HFFc6 (cell line): ENCODE results near the gene ADGRV1. TPM values are rescaled to one million over a fixed set of nuclear protein-coding genes. Genes with fewer than 3 reads are reported as not detected.
"Not testable (repeated sequence)": the region's sequence is repeated elsewhere in the genome, so short reads cannot be mapped to it uniquely, and the experiment has no call there.

Experiments
- DNase-seq: peaks from one replicate; pipeline ENCODE4 v3.0.0-alpha.2; 2018
- H3K27ac Mint-ChIP-seq: 2 replicates; pipeline ENCODE4 v1.8.0; 2020; ENCODE audit warnings: mild to moderate bottlenecking, mixed read lengths
- H3K27me3 Mint-ChIP-seq: 2 replicates; pipeline ENCODE4 v1.8.0; 2021; ENCODE audit warnings: mild to moderate bottlenecking, moderate library complexity, mixed read lengths; ENCODE audit not compliant: insufficient read depth
- H3K36me3 Mint-ChIP-seq: 2 replicates; pipeline ENCODE4 v1.8.0; 2021; ENCODE audit warnings: low read depth, mixed read lengths
- H3K4me1 Mint-ChIP-seq: 2 replicates; pipeline ENCODE4 v1.8.0; 2020; ENCODE audit warnings: low read depth, mixed read lengths
- H3K4me3 Mint-ChIP-seq: 2 replicates; pipeline ENCODE4 v1.8.0; 2020; ENCODE audit warnings: mild to moderate bottlenecking, moderate library complexity, mixed read lengths
- H3K9me3 Mint-ChIP-seq: 2 replicates; pipeline ENCODE4 v1.8.0; 2020; ENCODE audit warnings: mild to moderate bottlenecking, mixed read lengths
- total RNA-seq, 6 experiments: library from RNA; stranded (reverse); fragmentation: NEBNext Ultra II Directional; extraction: Animal tissue kit (Norgen Biotek cat#: 25700); gene quantifications; 2 replicates in 1 of 6; 3 replicates in 5 of 6; pipeline ENCODE4 v1.2.3, GENCODE V29; 2021
- TF ChIP-seq, protein P1 (sequence below): fragments of 200-600 bp; sonication (generic); IDR thresholded peaks from 2 replicates; pipeline ENCODE4 v1.5.0; 2021; ENCODE audit warnings: antibody characterized with exemption, mild to moderate bottlenecking

Gene ADGRV1
- total RNA-seq, 6 experiments from 2014 or later: not detected

DNA sequence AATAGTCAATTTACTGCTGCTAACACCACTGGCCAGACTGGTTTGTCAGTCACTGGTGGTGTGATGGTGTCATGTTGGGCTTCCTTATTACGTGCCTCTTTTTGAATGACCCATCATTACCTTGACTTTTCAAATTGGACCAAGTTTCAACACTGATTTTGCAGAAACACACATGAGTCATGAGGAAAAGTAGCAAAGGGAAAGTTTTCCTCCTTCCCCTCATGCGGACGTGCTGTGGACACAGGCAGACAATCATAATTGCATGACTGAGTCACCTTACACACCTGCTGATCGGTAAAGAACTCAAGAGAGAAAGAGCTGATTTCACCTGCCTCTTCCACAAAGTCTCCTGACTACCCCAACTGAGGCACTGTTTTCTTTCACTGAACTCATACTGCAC, 500.0 kb downstream of the ADGRV1 start:
- Mint-ChIP-seq H3K27me3 (peaks cover 7% of the 10 kb centered on the region; the same call in 1 of the 2 replicates), H3K27ac (no peak overlapping the region), H3K4me1 (peaks cover 6% of the 10 kb centered on the region), H3K4me3 (no peak overlapping the region), H3K36me3 (no peaks in the 10 kb centered on the region), H3K9me3 (no peaks in the 10 kb centered on the region)
- TF ChIP-seq, protein P1, sequence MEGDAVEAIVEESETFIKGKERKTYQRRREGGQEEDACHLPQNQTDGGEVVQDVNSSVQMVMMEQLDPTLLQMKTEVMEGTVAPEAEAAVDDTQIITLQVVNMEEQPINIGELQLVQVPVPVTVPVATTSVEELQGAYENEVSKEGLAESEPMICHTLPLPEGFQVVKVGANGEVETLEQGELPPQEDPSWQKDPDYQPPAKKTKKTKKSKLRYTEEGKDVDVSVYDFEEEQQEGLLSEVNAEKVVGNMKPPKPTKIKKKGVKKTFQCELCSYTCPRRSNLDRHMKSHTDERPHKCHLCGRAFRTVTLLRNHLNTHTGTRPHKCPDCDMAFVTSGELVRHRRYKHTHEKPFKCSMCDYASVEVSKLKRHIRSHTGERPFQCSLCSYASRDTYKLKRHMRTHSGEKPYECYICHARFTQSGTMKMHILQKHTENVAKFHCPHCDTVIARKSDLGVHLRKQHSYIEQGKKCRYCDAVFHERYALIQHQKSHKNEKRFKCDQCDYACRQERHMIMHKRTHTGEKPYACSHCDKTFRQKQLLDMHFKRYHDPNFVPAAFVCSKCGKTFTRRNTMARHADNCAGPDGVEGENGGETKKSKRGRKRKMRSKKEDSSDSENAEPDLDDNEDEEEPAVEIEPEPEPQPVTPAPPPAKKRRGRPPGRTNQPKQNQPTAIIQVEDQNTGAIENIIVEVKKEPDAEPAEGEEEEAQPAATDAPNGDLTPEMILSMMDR: no peak
- no peak for DNase-seq

DNA sequence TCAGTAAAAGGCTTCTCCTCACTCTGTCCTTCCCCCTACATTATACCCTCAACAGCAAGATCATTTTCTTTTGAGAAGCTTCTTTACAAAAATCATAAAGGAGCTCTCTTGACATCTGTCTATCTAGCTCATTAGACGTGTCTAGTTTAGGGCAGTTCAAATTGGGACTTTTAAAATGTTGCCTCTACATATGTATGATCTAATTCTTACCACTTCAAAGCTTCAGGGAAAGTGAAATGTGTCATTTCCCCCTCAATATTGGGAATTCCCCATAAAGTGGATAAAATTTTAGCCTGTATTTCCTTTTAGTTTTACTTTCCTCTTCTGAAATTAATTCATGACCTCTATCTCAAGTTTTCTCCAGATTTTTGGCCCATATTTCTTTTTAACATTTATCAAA, 500.8 kb downstream of the ADGRV1 start:
- DNase-seq: no peak
- Mint-ChIP-seq H3K36me3 (no peaks in the 10 kb centered on the region), H3K4me1 (peaks cover 7% of the 10 kb centered on the region), H3K27me3 (peaks cover 7% of the 10 kb centered on the region; the same call in 1 of the 2 replicates), H3K9me3 (no peaks in the 10 kb centered on the region), H3K27ac (no peak overlapping the region), H3K4me3 (no peak overlapping the region)
- TF ChIP-seq, protein P1: no peak

DNA sequence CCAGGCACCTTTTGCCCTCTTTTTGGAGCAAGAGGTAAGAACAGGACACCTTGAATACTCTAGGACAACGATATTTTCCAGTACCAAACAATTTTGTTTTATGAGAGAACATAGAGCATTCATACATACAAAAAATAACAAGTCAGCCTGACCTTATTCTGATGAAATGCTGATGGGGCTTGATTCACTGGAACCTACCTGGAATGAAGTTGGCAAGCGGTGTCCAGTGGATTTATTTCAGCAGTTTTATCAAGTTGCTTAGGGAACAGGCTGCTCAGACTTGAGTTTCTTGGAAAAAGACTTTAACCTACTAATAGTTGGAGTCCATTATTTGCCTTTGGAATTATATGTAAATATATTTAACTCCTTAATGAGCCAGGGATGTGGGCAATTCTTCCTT, 502.5 kb downstream of the ADGRV1 start:
- Mint-ChIP-seq H3K27me3 (peaks cover 7% of the 10 kb centered on the region; the same call in 1 of the 2 replicates), H3K4me3 (no peak overlapping the region), H3K4me1 (peaks cover 7% of the 10 kb centered on the region), H3K9me3 (no peaks in the 10 kb centered on the region), H3K27ac (no peak overlapping the region), H3K36me3 (no peaks in the 10 kb centered on the region)
- DNase-seq: no peak
- TF ChIP-seq, protein P1: no peak

DNA sequence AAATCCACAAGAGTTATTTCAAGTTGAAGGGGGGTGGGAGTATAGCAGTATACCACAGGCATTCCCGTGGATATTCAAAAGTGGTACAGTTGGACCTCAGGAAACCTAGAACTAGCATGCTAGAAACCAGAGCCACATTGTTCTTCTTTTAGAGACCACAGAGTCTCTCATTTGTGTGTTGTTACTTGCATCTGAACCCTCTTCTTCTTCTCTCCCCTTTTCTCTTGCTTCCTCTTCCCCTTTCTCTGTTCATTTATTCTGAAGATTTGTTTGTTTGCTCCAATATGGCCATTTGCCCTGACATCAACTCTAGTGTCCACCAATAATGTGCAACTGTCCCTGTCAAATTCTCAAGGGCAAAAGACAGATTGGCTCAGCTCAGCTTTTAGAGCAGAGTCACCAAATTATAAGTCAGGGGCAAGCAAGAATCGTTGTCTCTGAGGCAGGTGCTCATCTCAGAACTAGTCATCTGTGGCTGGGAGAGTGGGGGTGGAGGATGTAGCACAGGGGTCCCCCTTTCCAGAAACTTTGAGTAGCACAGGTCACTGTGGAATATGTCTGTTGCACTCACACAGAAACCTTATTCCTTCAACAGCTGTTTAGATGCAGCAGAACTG, 503.5 kb downstream of the ADGRV1 start:
- no peaks in the 10 kb centered on the region for H3K36me3 Mint-ChIP-seq
- H3K27me3 Mint-ChIP-seq: peaks cover 12% of the 10 kb centered on the region; the same call in 1 of the 2 replicates
- no peak overlapping the region for H3K4me3 Mint-ChIP-seq
- H3K27ac Mint-ChIP-seq: no peak overlapping the region
- TF ChIP-seq, protein P1: no peak
- DNase-seq: no peak
- H3K4me1 Mint-ChIP-seq: peaks cover 7% of the 10 kb centered on the region
- H3K9me3 Mint-ChIP-seq: no peaks in the 10 kb centered on the region

DNA sequence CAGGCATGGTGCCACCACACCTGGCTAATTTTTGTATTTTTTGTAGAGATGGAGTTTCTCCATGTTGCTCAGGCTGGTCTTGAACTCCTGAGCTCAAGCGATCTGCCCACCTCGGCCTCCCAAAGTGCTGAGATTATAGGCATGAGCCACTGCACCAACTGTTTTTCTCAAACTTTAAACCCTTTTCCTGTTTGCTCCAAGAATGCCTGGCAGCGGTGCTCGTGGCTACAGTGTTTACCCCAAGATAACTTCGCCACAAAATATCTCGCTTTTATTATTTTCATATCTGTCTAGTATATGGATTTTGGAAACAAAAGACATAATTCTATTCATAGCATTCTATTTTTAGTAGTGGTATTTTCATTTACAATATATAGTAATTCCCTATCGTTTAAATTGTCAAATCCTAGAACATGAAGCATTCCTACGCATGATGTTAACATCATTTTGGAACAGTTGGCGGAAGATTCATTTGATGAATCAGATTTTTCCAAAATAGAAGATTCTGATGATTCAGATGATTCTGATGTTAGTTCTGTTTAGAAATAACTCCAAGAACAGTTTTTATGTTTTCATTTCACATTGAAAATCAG, 504.6 kb downstream of the ADGRV1 start:
- H3K9me3 Mint-ChIP-seq, DNase-seq, H3K27ac Mint-ChIP-seq, H3K36me3 Mint-ChIP-seq, H3K4me3 Mint-ChIP-seq, H3K4me1 Mint-ChIP-seq: not testable (repeated sequence)
- peaks cover 12% of the 10 kb centered on the region; the same call in 1 of the 2 replicates for H3K27me3 Mint-ChIP-seq

DNA sequence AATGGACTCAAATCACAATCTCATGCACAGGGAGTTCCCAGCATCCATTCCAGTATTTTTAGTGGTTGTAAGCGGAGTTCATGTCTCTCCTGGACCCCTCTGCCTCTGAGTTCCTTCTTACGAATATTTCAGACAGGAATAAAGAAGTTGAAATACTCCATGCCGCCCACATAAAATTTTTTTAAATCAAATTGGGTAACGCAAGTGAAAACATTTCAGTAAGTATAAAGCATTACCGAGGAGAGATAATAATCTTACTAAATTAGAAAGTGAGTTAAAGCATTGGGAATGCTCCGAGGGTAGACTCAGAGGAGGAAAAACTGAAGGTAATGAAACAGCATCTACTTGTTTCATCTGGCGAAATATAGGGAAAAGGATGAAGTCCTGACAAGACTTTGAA, 506.9 kb downstream of the ADGRV1 start:
- TF ChIP-seq, protein P1: no peak
- Mint-ChIP-seq H3K27ac (no peak overlapping the region), H3K36me3 (no peaks in the 10 kb centered on the region), H3K27me3 (peaks cover 10% of the 10 kb centered on the region), H3K4me1 (peaks cover 7% of the 10 kb centered on the region), H3K9me3 (no peaks in the 10 kb centered on the region), H3K4me3 (no peak overlapping the region)
- no peak for DNase-seq
